Vagina (tissue), 2 donors: ENCODE results near the gene BUB3. TPM values are rescaled to one million over a fixed set of nuclear protein-coding genes. Genes with fewer than 3 reads are reported as not detected.

ENCODE experiments used
- DNase-seq, 2 donors: peaks; one replicate each; pipeline ENCODE4 v3.0.0-alpha.2; 2017; ENCODE audit errors: extremely low spot score in 2 of 2
- H3K27ac ChIP-seq: fragments of 200-600 bp; sonication (generic); one replicate; pipeline ENCODE4 v1.5.1; 2019
- H3K27me3 ChIP-seq: fragments of 200-600 bp; sonication (generic); one replicate; pipeline ENCODE4 v1.5.1; 2019
- H3K36me3 ChIP-seq, 2 donors: fragments of 200-600 bp; sonication (generic); one replicate each; pipeline ENCODE4 v1.5.1; 2017 to 2019
- H3K4me1 ChIP-seq: fragments of 200-600 bp; sonication (generic); one replicate; pipeline ENCODE4 v1.5.1; 2019
- H3K4me3 ChIP-seq, 2 donors: fragments of 200-600 bp; sonication (generic); 1 replicate in 1 of 2; 2 replicates in 1 of 2; pipeline ENCODE4 v1.5.1; 2016 to 2019
- H3K9me3 ChIP-seq: fragments of 200-600 bp; sonication (generic); one replicate; pipeline ENCODE4 v1.5.1; 2019
- CTCF ChIP-seq, 3 experiments: fragments of 450-650 bp in 2 of 3; fragments of 200-600 bp in 1 of 3; sonication (generic) in 1 of 3; IDR thresholded peaks; one replicate each; pipeline ENCODE4 v1.5.1; 2017 to 2019; ENCODE audit warnings: antibody characterized with exemption in 3 of 3, mild to moderate bottlenecking in 2 of 3, moderate library complexity in 2 of 3
- POLR2A ChIP-seq, 2 donors: fragments of 450-650 bp; IDR thresholded peaks; one replicate each; pipeline ENCODE4 v1.6.1; 2017; ENCODE audit warnings: antibody characterized with exemption in 2 of 2, mild to moderate bottlenecking in 2 of 2, moderate library complexity in 2 of 2
- POLR2AphosphoS5 ChIP-seq, 2 donors: sonication (generic); formaldehyde crosslinking; IDR thresholded peaks; one replicate each; pipeline ENCODE4 v1.9.0; 2017; ENCODE audit warnings: antibody characterized with exemption in 2 of 2, mild to moderate bottlenecking in 2 of 2, low read depth in 1 of 2; ENCODE audit not compliant: insufficient read depth in 1 of 2
- intact Hi-C: fragments of 100-400 bp; cut with DNase I; formaldehyde crosslinking; loops from one replicate; pipeline ENCODE4 v1.15.1; 2023
- total RNA-seq: library from RNA; depleted of rRNA; stranded (reverse); fragments of >200 nt; gene quantifications from one replicate; pipeline ENCODE4 v1.2.3, GENCODE V29; 2016

BUB3 gene
- total RNA-seq, 1 donor from 2014 or later: 128 TPM

GRCh38 chr10:123180101-123181090 lies 26.2 kb downstream of the BUB3 start:
- Histone ChIP-seq H3K4me3 (no peak overlapping the region), H3K9me3 (no peaks in the 10 kb centered on the region), H3K27ac (no peak overlapping the region), H3K4me1 (no peaks in the 10 kb centered on the region), H3K36me3 (peaks cover 0 to 3% of the 10 kb centered on the region in 2 donors), H3K27me3 (no peaks in the 10 kb centered on the region)
- intact Hi-C loops: no loop called here
- TF ChIP-seq CTCF (IDR thresholded peaks at IDR 0.05) (no peak), POLR2A (IDR thresholded peaks at IDR 0.05) (no peak), POLR2AphosphoS5 (IDR thresholded peaks at IDR 0.05; ENCODE audit: insufficient read depth in 1 of 2, low read depth in 1 of 2) (no peak)
- no peak for DNase-seq

- DNase-seq: no peak
- H3K4me3 ChIP-seq: no peak overlapping the region
- H3K27ac ChIP-seq: no peak overlapping the region
- no peaks in the 10 kb centered on the region for H3K27me3 ChIP-seq
- H3K9me3 ChIP-seq: no peaks in the 10 kb centered on the region
- H3K36me3 ChIP-seq: peaks cover 0 to 10% of the 10 kb centered on the region in 2 donors
- TF ChIP-seq POLR2A (IDR thresholded peaks at IDR 0.05): no peak
- TF ChIP-seq CTCF (IDR thresholded peaks at IDR 0.05): no peak
- TF ChIP-seq POLR2AphosphoS5 (IDR thresholded peaks at IDR 0.05; ENCODE audit: insufficient read depth in 1 of 2, low read depth in 1 of 2): no peak
- no peaks in the 10 kb centered on the region for H3K4me1 ChIP-seq
- intact Hi-C loops: no loop called here
Measured at GRCh38 chr10:123183724-123184123, 29.5 kb downstream of the BUB3 start.

GRCh38 chr10:123187781-123188180 lies 33.6 kb downstream of the BUB3 start:
- H3K4me3 ChIP-seq: no peak overlapping the region
- no peaks in the 10 kb centered on the region for H3K4me1 ChIP-seq
- TF ChIP-seq POLR2AphosphoS5 (IDR thresholded peaks at IDR 0.05; ENCODE audit: insufficient read depth in 1 of 2, low read depth in 1 of 2) (no peak), CTCF (IDR thresholded peaks at IDR 0.05) (no peak), POLR2A (IDR thresholded peaks at IDR 0.05) (no peak)
- no peak overlapping the region for H3K27ac ChIP-seq
- DNase-seq: no peak
- H3K36me3 ChIP-seq: peaks cover 0 to 10% of the 10 kb centered on the region in 2 donors
- intact Hi-C loops: no loop called here
- no peaks in the 10 kb centered on the region for H3K27me3 ChIP-seq
- H3K9me3 ChIP-seq: no peaks in the 10 kb centered on the region

GRCh38 chr10:123191886-123192285 lies 37.7 kb downstream of the BUB3 start:
- DNase-seq: no peak
- Histone ChIP-seq H3K4me3 (no peak overlapping the region), H3K9me3 (no peaks in the 10 kb centered on the region), H3K27me3 (no peaks in the 10 kb centered on the region), H3K4me1 (no peaks in the 10 kb centered on the region), H3K36me3 (no peaks in the 10 kb centered on the region), H3K27ac (no peak overlapping the region)
- no peak for TF ChIP-seq POLR2AphosphoS5 (IDR thresholded peaks at IDR 0.05; ENCODE audit: insufficient read depth in 1 of 2, low read depth in 1 of 2)
- no peak for TF ChIP-seq POLR2A (IDR thresholded peaks at IDR 0.05)
- no peak for TF ChIP-seq CTCF (IDR thresholded peaks at IDR 0.05)
- intact Hi-C loops: no loop called here

GRCh38 chr10:123194056-123194455 lies 39.9 kb downstream of the BUB3 start:
- DNase-seq: no peak
- Histone ChIP-seq H3K9me3 (no peaks in the 10 kb centered on the region), H3K27me3 (no peaks in the 10 kb centered on the region), H3K27ac (no peak overlapping the region), H3K36me3 (no peaks in the 10 kb centered on the region), H3K4me1 (no peaks in the 10 kb centered on the region), H3K4me3 (no peak overlapping the region)
- TF ChIP-seq POLR2AphosphoS5 (IDR thresholded peaks at IDR 0.05; ENCODE audit: insufficient read depth in 1 of 2, low read depth in 1 of 2) (no peak), CTCF (IDR thresholded peaks at IDR 0.05) (no peak), POLR2A (IDR thresholded peaks at IDR 0.05) (no peak)
- intact Hi-C loops: no loop called here
